ENCODE results near the gene SLC35F3. TPM values are rescaled to one million over a fixed set of nuclear protein-coding genes. Genes with fewer than 3 reads are reported as not detected.

Gene SLC35F3
- total RNA-seq, 1 donor from 2014 or later: not detected

- H3K27ac Mint-ChIP-seq: no peak overlapping the region
- no peak for TF ChIP-seq CTCF (IDR thresholded peaks at IDR 0.05)
- no peaks in the 10 kb centered on the region for H3K4me1 Mint-ChIP-seq
- no peak for DNase-seq
- H3K9me3 Mint-ChIP-seq: no peaks in the 10 kb centered on the region
- no peak for ATAC-seq (ENCODE audit: low read depth)
- ChIA-PET CTCF (interaction anchor here (0.6 kb wide), 1 partner anchor 1566 kb away, joined by 3 read pairs; no protein-coding TSS in a partner anchor), POLR2A (no interaction called here)
- peaks cover 1% of the 10 kb centered on the region for H3K27me3 Mint-ChIP-seq
- H3K36me3 Mint-ChIP-seq (ENCODE audit: low read depth): no peaks in the 10 kb centered on the region
- intact Hi-C loops (cut with micrococcal nuclease): no loop called here
- H3K4me3 Mint-ChIP-seq: no peak overlapping the region
Measured at GRCh38 chr1:234164098-234164709, 259.7 kb downstream of the SLC35F3 start.

- no peak overlapping the region for H3K27ac Mint-ChIP-seq
Measured at GRCh38 chr1:234168061-234168724, 263.7 kb downstream of the SLC35F3 start.

GRCh38 chr1:234169161-234169849, 264.8 kb downstream of the SLC35F3 start:
- Mint-ChIP-seq H3K36me3 (ENCODE audit: low read depth) (no peaks in the 10 kb centered on the region), H3K27ac (no peak overlapping the region), H3K9me3 (no peaks in the 10 kb centered on the region), H3K4me1 (no peaks in the 10 kb centered on the region), H3K27me3 (peaks cover 10% of the 10 kb centered on the region), H3K4me3 (no peak overlapping the region)
- DNase-seq: no peak
- POLR2A ChIA-PET: no interaction called here
- no peak for ATAC-seq (ENCODE audit: low read depth)
- CTCF ChIA-PET: no interaction called here
- no peak for TF ChIP-seq CTCF (IDR thresholded peaks at IDR 0.05)
- intact Hi-C loops (cut with micrococcal nuclease): no loop called here

More at GRCh38 chr1:234168061-234168724, 263.7 kb downstream of the SLC35F3 start:
- H3K4me1 Mint-ChIP-seq: no peaks in the 10 kb centered on the region
- no peak for DNase-seq
- ATAC-seq (ENCODE audit: low read depth): no peak
- H3K36me3 Mint-ChIP-seq (ENCODE audit: low read depth): no peaks in the 10 kb centered on the region
- intact Hi-C loops (cut with micrococcal nuclease): no loop called here
- no peaks in the 10 kb centered on the region for H3K9me3 Mint-ChIP-seq
- ChIA-PET POLR2A (no interaction called here), CTCF (no interaction called here)
- H3K4me3 Mint-ChIP-seq: no peak overlapping the region
- peaks cover 6% of the 10 kb centered on the region for H3K27me3 Mint-ChIP-seq
- TF ChIP-seq CTCF (IDR thresholded peaks at IDR 0.05): no peak

- no peak for ATAC-seq (ENCODE audit: low read depth)
- H3K27ac Mint-ChIP-seq: no peak overlapping the region
- no peaks in the 10 kb centered on the region for H3K4me1 Mint-ChIP-seq
Measured at GRCh38 chr1:234170067-234170466, 265.6 kb downstream of the SLC35F3 start.

More at GRCh38 chr1:234170067-234170466, 265.6 kb downstream of the SLC35F3 start:
- ChIA-PET POLR2A (no interaction called here), CTCF (interaction anchor here (0.6 kb wide), 1 partner anchor 54 kb away, joined by 3 read pairs; no protein-coding TSS in a partner anchor)
- intact Hi-C loops (cut with micrococcal nuclease): no loop called here
- TF ChIP-seq CTCF (IDR thresholded peaks at IDR 0.05): no peak
- DNase-seq: no peak
- no peak overlapping the region for H3K4me3 Mint-ChIP-seq
- no peaks in the 10 kb centered on the region for H3K36me3 Mint-ChIP-seq (ENCODE audit: low read depth)
- no peaks in the 10 kb centered on the region for H3K9me3 Mint-ChIP-seq
- H3K27me3 Mint-ChIP-seq: peaks cover 11% of the 10 kb centered on the region
